Measurements from ENCODE around the gene PIR.

Gene PIR

DNA sequence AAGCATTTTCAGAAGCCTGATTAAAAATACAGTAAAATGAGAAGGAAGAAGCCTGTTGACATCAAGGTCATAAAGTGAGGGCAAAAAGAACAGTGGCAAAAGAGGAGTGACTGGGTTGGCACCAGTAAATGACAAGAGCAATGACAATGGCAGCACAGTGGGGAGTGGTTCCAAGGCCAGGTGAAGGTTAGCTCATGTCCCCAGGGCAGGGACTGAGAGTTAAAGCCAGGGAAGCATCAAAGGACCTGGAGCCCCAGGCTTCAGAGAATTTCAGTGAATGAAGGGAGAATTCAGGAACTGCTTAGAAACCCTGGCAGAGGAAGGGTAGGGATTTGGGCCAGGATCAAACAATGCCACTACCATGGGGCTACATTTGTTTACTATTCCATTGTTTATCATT lies 149.0 kb downstream of the PIR start:
- no peak overlapping the region for H3K4me3 ChIP-seq
- DNase-seq (ENCODE audit: low spot score in 2 of 2), result no peak
- peaks cover 16% of the 10 kb centered on the region for H3K27me3 ChIP-seq (ENCODE audit: low read depth)
- H3K36me3 ChIP-seq (replicated peaks), result no peaks in the 10 kb centered on the region
- H3K9me3 ChIP-seq, result no peaks in the 10 kb centered on the region
- H3K4me1 ChIP-seq, result no peaks in the 10 kb centered on the region
- in situ Hi-C loops (cut with MboI; ENCODE audit: low sequenced_read_pairs), result no loop called here

DNA sequence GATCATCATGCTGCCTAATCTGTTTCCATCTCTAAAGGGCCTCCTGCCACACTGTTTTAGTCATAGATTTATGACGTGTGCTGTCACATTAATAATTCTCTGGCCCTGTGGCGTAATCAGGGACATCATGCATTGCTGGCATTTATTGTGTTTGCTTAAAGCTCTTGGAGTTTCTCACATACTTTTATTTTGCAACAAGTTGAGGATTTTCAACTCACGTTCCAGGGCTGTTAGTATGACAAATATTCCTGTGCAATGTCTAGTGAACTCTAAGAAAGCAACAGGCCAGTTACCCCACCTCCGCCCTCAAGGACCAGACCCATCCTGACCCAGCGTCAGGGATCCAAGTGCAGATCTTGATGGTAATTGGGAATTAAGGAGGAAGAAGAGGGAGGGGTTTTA lies 150.1 kb downstream of the PIR start:
- in situ Hi-C loops (cut with MboI; ENCODE audit: low sequenced_read_pairs), result no loop called here
- H3K36me3 ChIP-seq (replicated peaks), result no peaks in the 10 kb centered on the region
- no peak overlapping the region for H3K4me3 ChIP-seq
- DNase-seq (ENCODE audit: low spot score in 2 of 2), result no peak
- H3K4me1 ChIP-seq, result no peaks in the 10 kb centered on the region
- H3K9me3 ChIP-seq, result no peaks in the 10 kb centered on the region
- H3K27me3 ChIP-seq (ENCODE audit: low read depth), result peaks cover 25% of the 10 kb centered on the region

DNA sequence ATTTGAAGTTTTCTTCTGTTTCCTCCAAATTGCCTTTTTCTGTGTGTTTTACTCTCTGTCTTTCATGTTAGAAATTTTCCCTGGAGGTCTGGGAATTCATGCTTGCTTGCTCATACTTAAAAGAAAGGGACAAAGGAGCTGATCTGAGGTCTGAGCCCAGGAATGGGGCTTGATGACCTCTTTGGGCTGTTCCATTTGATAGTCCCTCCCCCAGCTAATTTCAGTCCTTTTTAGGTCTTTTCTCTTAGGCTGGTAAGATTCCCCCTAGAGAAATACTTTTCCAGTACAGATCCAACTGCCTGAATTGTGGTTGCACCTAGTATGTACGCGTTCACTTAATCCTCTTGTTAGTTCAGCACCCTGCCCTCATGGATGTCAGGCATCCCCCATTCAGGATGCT lies 152.3 kb downstream of the PIR start:
- no peak overlapping the region for H3K4me3 ChIP-seq
- DNase-seq (ENCODE audit: low spot score in 2 of 2), result no peak
- no peaks in the 10 kb centered on the region for H3K9me3 ChIP-seq
- in situ Hi-C loops (cut with MboI; ENCODE audit: low sequenced_read_pairs), result no loop called here
- peaks cover 42% of the 10 kb centered on the region for H3K27me3 ChIP-seq (ENCODE audit: low read depth)
- H3K4me1 ChIP-seq, result peaks cover 3% of the 10 kb centered on the region; the same call in 1 of the 2 replicates
- H3K36me3 ChIP-seq (replicated peaks), result no peaks in the 10 kb centered on the region

DNA sequence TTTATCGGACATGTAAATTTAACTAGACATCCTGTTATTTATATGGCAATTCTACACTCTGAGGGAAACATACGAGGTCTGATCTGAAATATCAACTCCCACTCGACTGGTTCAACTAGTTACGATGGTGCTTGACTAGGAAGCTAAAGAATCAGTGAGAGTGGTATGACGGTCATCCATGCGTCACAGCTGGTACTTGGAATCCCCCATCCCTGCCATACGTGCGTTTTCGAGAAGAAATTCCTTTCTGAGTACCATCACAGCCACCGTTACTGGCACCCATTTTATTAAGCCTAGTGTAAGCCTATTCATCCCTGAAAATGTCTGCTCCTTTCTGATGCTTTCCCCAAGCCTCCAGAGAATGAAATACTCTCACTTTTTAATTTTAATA lies 157.1 kb downstream of the PIR start:
- H3K4me3 ChIP-seq, result peak overlapping the region; percentile 97

DNA sequence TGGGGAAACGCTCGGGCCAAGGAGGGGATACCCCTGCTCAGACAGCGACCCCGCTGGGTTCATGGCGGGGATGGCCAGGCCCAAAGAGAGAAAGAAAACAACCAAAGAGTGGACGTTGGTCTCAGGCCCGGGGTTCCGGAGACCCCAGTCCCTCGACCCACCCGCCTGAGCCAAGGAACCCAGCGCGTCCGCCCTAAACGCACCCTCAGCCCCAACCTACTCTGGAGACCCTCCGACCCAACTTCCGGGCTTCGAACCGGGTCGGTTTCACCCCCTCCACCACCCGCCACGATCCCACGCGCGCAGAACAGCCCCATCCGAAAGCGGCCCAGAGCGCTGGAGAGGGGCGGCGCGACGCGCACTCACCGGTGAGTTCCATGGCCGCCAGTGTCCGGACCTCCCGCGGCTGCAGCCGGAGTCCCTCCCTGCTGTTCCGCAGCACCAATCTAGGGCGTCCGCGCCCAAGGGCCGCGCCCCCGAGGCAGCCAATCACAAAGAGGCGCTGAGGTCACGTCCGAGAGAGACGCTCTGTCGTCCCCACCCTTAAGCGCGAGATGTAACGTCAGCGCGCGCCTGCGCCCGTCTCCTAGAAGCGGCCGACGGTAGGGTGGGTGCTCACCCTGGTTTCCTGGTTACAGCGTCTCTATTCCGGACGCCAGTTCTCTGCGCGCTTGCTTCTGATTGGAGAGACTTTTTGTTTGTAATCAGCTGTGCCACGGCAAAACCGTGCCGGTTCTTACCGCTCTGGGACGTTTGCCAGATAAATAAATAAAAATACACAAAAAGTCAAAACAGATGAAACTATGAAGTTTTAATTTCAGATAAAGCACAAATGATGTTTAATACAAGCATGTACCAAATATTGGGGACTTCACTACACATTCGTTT lies 157.8 kb downstream of the PIR start, which contains the start of gene PIGA:
PIGA (minus strand) TSS at position 389 of the 888 bp plus-strand sequence. CDS start 3,593 bp downstream, outside the sequence.
- no peaks in the 10 kb centered on the region for H3K9me3 ChIP-seq
- H3K27me3 ChIP-seq (ENCODE audit: low read depth), result peaks cover 37% of the 10 kb centered on the region
- peaks cover 4% of the 10 kb centered on the region; the same call in 1 of the 2 replicates for H3K4me1 ChIP-seq
- in situ Hi-C loops (cut with MboI; ENCODE audit: low sequenced_read_pairs), result no loop called here
- peak; percentile 95 to 98 for DNase-seq (ENCODE audit: low spot score in 2 of 2)
- peaks cover 24% of the 10 kb centered on the region for H3K36me3 ChIP-seq (replicated peaks)
- peak within 1 kb of the TSS; percentile 97 for H3K4me3 ChIP-seq

More for the DNA sequence above, 157.1 kb downstream of the PIR start:
- Histone ChIP-seq H3K9me3 (no peaks in the 10 kb centered on the region), H3K27me3 (ENCODE audit: low read depth) (peaks cover 41% of the 10 kb centered on the region), H3K36me3 (replicated peaks) (peaks cover 19% of the 10 kb centered on the region), H3K4me1 (peaks cover 4% of the 10 kb centered on the region; the same call in 1 of the 2 replicates)
- no peak for DNase-seq (ENCODE audit: low spot score in 2 of 2)
- in situ Hi-C loops (cut with MboI; ENCODE audit: low sequenced_read_pairs), result no loop called here

Measured in HAP-1 (cell line).